ENCODE measurements around the gene FAM193A.
"Not testable (repeated sequence)": the region's sequence is repeated elsewhere in the genome, so short reads cannot be mapped to it uniquely, and the experiment has no call there.

FAM193A gene

DNA sequence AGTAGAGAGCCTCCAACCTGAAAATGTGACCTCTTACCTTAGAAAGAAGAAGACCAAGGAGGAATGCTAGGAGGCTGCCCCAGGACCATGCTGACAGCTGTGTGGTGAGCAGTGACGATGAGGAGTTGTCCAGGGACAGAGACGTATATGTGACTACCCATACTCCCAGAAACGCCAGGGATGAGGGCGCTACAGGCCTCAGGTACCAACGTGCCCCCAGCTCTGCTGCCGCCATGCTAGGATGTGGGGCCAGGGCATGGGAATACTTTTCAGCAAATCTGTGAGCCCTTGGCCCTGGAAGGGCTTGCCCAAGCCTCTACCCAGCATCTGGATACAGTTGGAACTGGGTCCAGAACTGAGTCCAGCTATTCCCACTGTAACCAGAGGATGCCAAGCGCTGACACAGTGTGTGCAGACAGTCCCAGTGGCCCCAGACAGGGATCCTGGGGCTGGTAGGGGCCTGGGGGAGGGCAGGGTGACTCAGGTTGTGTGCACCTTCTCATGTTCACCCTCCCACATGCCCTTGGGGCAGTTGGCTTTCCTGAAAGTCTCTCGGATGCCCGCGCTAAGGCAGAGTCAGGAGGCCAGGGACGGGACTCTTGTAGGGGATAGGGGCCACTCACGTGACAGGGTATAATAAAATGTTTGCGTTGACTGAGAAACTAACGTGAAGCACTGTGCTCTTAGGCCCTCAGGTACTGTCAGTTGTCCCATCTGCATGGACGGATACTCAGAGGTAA lies 23.9 kb upstream of the FAM193A start:
- no peak overlapping the region for H2BK120ac ChIP-seq (ENCODE audit: low read depth, low read length)
- peaks cover 72 to 75% of the 10 kb centered on the region in 2 experiments for H3K36me3 ChIP-seq (ENCODE audit: control insufficient read depth in 1 of 2, insufficient read depth in 2 of 2, low read depth in 1 of 2, low read length in 2 of 2)

DNA sequence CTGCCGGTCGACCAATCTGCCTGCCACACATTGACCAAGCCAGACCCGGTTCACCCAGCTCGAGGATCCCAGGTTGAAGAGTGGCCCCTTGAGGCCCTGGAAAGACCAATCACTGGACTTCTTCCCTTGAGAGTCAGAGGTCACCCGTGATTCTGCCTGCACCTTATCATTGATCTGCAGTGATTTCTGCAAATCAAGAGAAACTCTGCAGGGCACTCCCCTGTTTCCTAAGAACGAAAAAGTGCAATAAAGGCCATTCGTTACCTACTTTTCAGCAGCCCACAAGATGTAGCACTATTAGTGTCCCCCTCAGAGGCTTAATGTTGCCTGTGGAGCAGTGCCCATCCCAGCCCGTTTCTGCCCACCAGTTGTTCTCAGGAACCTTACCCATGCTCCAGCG lies 22.3 kb upstream of the FAM193A start:
- H4K91ac ChIP-seq (ENCODE audit: low read length); H3K23ac ChIP-seq (ENCODE audit: low read length in 2 of 2); H3K4ac ChIP-seq (ENCODE audit: low read depth in 1 of 2, low read length in 2 of 2); H2BK12ac ChIP-seq (ENCODE audit: low read length in 2 of 2); H3K27ac ChIP-seq (ENCODE audit: low read length, poor library complexity, severe bottlenecking); H3K14ac ChIP-seq (ENCODE audit: low read length in 2 of 2); H2BK15ac ChIP-seq (ENCODE audit: low read depth, poor library complexity, severe bottlenecking); H2AFZ ChIP-seq (ENCODE audit: low read depth, low read length); H3K4me1 ChIP-seq (ENCODE audit: control insufficient read depth, insufficient read depth, low read depth, low read length); H2AK5ac ChIP-seq (ENCODE audit: low read length, severe bottlenecking); H3K18ac ChIP-seq (ENCODE audit: low read depth in 1 of 2, low read length in 2 of 2); H3K4me2 ChIP-seq (ENCODE audit: low read length, poor library complexity, severe bottlenecking); H3K27me3 ChIP-seq (ENCODE audit: control insufficient read depth in 1 of 2, insufficient read depth in 1 of 2, low read length in 2 of 2); H2BK5ac ChIP-seq (ENCODE audit: low read depth, low read length, poor library complexity, severe bottlenecking); H4K8ac ChIP-seq (ENCODE audit: low read length); H3K4me3 ChIP-seq (ENCODE audit: insufficient read depth in 1 of 2, low read depth in 1 of 2, low read length in 2 of 2); DNase-seq; H3K9ac ChIP-seq (ENCODE audit: low read length); H2BK120ac ChIP-seq (ENCODE audit: low read depth, low read length); H3K9me3 ChIP-seq (ENCODE audit: control insufficient read depth, low read length): not testable (repeated sequence)
- Histone ChIP-seq H3K79me1 (replicated peaks; ENCODE audit: low read length, poor library complexity, severe bottlenecking) (peaks cover 35% of the 10 kb centered on the region), H3K36me3 (ENCODE audit: control insufficient read depth in 1 of 2, insufficient read depth in 2 of 2, low read depth in 1 of 2, low read length in 2 of 2) (peaks cover 68 to 72% of the 10 kb centered on the region in 2 experiments)
- 94% methylated on average over 9 of the region's 9 CpGs for WGBS

More for the DNA sequence above, 23.9 kb upstream of the FAM193A start:
- Histone ChIP-seq H2BK5ac (ENCODE audit: low read depth, low read length, poor library complexity, severe bottlenecking) (no peak overlapping the region), H3K4ac (ENCODE audit: low read depth in 1 of 2, low read length in 2 of 2) (no peak overlapping the region), H3K14ac (ENCODE audit: low read length in 2 of 2) (no peak overlapping the region), H3K9ac (ENCODE audit: low read length) (no peak overlapping the region), H2BK15ac (ENCODE audit: low read depth, poor library complexity, severe bottlenecking) (no peak overlapping the region), H3K9me3 (ENCODE audit: control insufficient read depth, low read length) (no peaks in the 10 kb centered on the region), H3K4me3 (ENCODE audit: insufficient read depth in 1 of 2, low read depth in 1 of 2, low read length in 2 of 2) (no peak overlapping the region), H4K8ac (ENCODE audit: low read length) (no peak overlapping the region), H3K27me3 (ENCODE audit: control insufficient read depth in 1 of 2, insufficient read depth in 1 of 2, low read length in 2 of 2) (no peaks in the 10 kb centered on the region), H2AK5ac (ENCODE audit: low read length, severe bottlenecking) (no peak overlapping the region), H2BK12ac (ENCODE audit: low read length in 2 of 2) (no peak overlapping the region), H4K91ac (ENCODE audit: low read length) (no peak overlapping the region), H3K79me1 (replicated peaks; ENCODE audit: low read length, poor library complexity, severe bottlenecking) (peaks cover 37% of the 10 kb centered on the region), H3K18ac (ENCODE audit: low read depth in 1 of 2, low read length in 2 of 2) (no peak overlapping the region), H3K27ac (ENCODE audit: low read length, poor library complexity, severe bottlenecking) (no peak overlapping the region), H3K4me2 (ENCODE audit: low read length, poor library complexity, severe bottlenecking) (no peak overlapping the region), H3K4me1 (ENCODE audit: control insufficient read depth, insufficient read depth, low read depth, low read length) (peaks cover 9% of the 10 kb centered on the region), H3K23ac (ENCODE audit: low read length in 2 of 2) (no peak overlapping the region), H2AFZ (ENCODE audit: low read depth, low read length) (no peak overlapping the region)
- DNase-seq: no peak
- 93% methylated on average over 15 of the region's 15 CpGs for WGBS

DNA sequence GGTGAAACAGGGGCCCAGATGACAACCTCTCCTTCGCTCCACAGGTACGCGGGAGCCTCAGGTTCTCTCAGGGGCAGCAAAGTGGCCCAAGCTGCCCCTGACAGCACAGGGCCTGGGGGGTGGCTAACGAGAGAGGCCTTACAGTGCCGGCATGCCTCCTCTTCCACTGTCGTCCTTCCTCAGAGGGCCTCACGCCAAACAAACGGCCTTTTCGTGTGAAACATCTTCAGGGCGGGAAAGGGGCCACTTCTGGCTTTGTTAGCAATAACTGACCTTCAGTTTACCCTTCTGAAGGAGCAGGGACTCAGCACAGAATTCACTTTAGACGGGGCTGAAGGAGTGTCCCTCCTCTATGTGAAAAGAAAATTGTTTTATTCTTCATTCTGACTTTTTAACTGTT lies 21.5 kb upstream of the FAM193A start:
- DNase-seq; H2BK12ac ChIP-seq (ENCODE audit: low read length in 2 of 2); H4K91ac ChIP-seq (ENCODE audit: low read length); H3K14ac ChIP-seq (ENCODE audit: low read length in 2 of 2); H3K4me2 ChIP-seq (ENCODE audit: low read length, poor library complexity, severe bottlenecking); H3K4ac ChIP-seq (ENCODE audit: low read depth in 1 of 2, low read length in 2 of 2); H3K9ac ChIP-seq (ENCODE audit: low read length); H3K27me3 ChIP-seq (ENCODE audit: control insufficient read depth in 1 of 2, insufficient read depth in 1 of 2, low read length in 2 of 2); H2AK5ac ChIP-seq (ENCODE audit: low read length, severe bottlenecking); H2BK5ac ChIP-seq (ENCODE audit: low read depth, low read length, poor library complexity, severe bottlenecking); H3K18ac ChIP-seq (ENCODE audit: low read depth in 1 of 2, low read length in 2 of 2); H3K23ac ChIP-seq (ENCODE audit: low read length in 2 of 2); H2BK120ac ChIP-seq (ENCODE audit: low read depth, low read length); H3K4me3 ChIP-seq (ENCODE audit: insufficient read depth in 1 of 2, low read depth in 1 of 2, low read length in 2 of 2); H2AFZ ChIP-seq (ENCODE audit: low read depth, low read length); H3K4me1 ChIP-seq (ENCODE audit: control insufficient read depth, insufficient read depth, low read depth, low read length); H3K27ac ChIP-seq (ENCODE audit: low read length, poor library complexity, severe bottlenecking); H2BK15ac ChIP-seq (ENCODE audit: low read depth, poor library complexity, severe bottlenecking); H4K8ac ChIP-seq (ENCODE audit: low read length); H3K9me3 ChIP-seq (ENCODE audit: control insufficient read depth, low read length): not testable (repeated sequence)
- peaks cover 35% of the 10 kb centered on the region for H3K79me1 ChIP-seq (replicated peaks; ENCODE audit: low read length, poor library complexity, severe bottlenecking)
- WGBS: 95% methylated on average over 10 of the region's 11 CpGs
- peaks cover 61 to 67% of the 10 kb centered on the region in 2 experiments for H3K36me3 ChIP-seq (ENCODE audit: control insufficient read depth in 1 of 2, insufficient read depth in 2 of 2, low read depth in 1 of 2, low read length in 2 of 2)

DNA sequence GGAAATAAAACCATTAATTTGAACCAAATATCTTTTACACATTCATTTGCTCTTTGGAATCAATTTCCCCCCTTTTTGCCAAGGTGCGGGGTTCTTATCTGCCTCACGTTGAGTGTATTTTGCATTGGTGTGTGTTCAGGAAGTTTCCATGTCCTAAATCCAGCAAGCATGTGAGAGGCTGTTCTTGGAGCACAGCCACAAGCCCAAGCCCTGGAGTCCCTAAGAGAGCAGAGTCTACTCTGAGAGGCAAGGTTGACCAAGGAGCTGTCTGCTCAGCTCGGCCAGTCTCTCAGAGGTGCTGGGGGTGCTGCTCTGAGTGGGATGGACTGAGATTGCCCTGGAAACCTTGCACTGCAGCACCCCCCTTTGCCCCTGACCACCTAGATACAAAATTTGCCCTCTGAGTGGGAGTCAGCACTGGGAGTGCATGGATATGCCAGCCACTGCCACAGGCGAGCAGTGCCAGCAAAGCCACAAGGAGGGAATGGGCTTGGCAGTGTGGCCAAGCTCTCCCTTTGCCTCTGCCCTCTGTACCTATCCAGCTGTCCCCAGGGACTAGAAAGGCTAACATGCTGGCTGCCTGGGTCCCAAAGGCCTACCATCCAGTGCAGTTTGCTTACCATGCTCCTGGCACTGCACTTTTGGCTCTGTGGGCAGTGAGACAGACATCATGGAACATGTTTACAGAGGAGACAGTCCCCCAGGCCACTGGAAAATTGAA lies 20.5 kb upstream of the FAM193A start:
- no peak overlapping the region for H3K23ac ChIP-seq (ENCODE audit: low read length in 2 of 2)
- no peaks in the 10 kb centered on the region for H3K27me3 ChIP-seq (ENCODE audit: control insufficient read depth in 1 of 2, insufficient read depth in 1 of 2, low read length in 2 of 2)
- H3K27ac ChIP-seq (ENCODE audit: low read length, poor library complexity, severe bottlenecking): no peak overlapping the region
- H3K79me1 ChIP-seq (replicated peaks; ENCODE audit: low read length, poor library complexity, severe bottlenecking): peaks cover 25% of the 10 kb centered on the region
- H2AK5ac ChIP-seq (ENCODE audit: low read length, severe bottlenecking): no peak overlapping the region
- H3K18ac ChIP-seq (ENCODE audit: low read depth in 1 of 2, low read length in 2 of 2): no peak overlapping the region
- no peak overlapping the region for H3K4me2 ChIP-seq (ENCODE audit: low read length, poor library complexity, severe bottlenecking)
- H3K4ac ChIP-seq (ENCODE audit: low read depth in 1 of 2, low read length in 2 of 2): no peak overlapping the region
- no peak overlapping the region for H2BK5ac ChIP-seq (ENCODE audit: low read depth, low read length, poor library complexity, severe bottlenecking)
- H2BK120ac ChIP-seq (ENCODE audit: low read depth, low read length): no peak overlapping the region
- DNase-seq: no peak
- peaks cover 52 to 63% of the 10 kb centered on the region in 2 experiments for H3K36me3 ChIP-seq (ENCODE audit: control insufficient read depth in 1 of 2, insufficient read depth in 2 of 2, low read depth in 1 of 2, low read length in 2 of 2)
- H3K14ac ChIP-seq (ENCODE audit: low read length in 2 of 2): peak overlapping the region in 1 of 2 experiments; percentile 42
- WGBS: 100% methylated on average over 3 of the region's 4 CpGs
- H2AFZ ChIP-seq (ENCODE audit: low read depth, low read length): no peak overlapping the region
- no peak overlapping the region for H2BK15ac ChIP-seq (ENCODE audit: low read depth, poor library complexity, severe bottlenecking)
- no peak overlapping the region for H3K4me3 ChIP-seq (ENCODE audit: insufficient read depth in 1 of 2, low read depth in 1 of 2, low read length in 2 of 2)
- peak overlapping the region; percentile 28 to 29 for H2BK12ac ChIP-seq (ENCODE audit: low read length in 2 of 2)
- no peaks in the 10 kb centered on the region for H3K9me3 ChIP-seq (ENCODE audit: control insufficient read depth, low read length)
- H3K9ac ChIP-seq (ENCODE audit: low read length): no peak overlapping the region
- H4K8ac ChIP-seq (ENCODE audit: low read length): no peak overlapping the region
- H3K4me1 ChIP-seq (ENCODE audit: control insufficient read depth, insufficient read depth, low read depth, low read length): no peaks in the 10 kb centered on the region
- no peak overlapping the region for H4K91ac ChIP-seq (ENCODE audit: low read length)
